Hematopoietic multipotent progenitor cell treated with erythropoietin and hydrocortisone succinate and interleukin-3 and kit ligand, for 15 days (in vitro differentiated cells): ENCODE measurements around the gene RAB1B.
"Not testable (repeated sequence)": the region's sequence is repeated elsewhere in the genome, so short reads cannot be mapped to it uniquely, and the experiment has no call there.

ENCODE experiments used
- DNase-seq: peaks from one replicate; pipeline ENCODE4 v3.0.0-alpha.2; 2015; ENCODE audit warnings: low spot score

RAB1B gene

GRCh38 chr11:66267379-66268243 lies 828 bp upstream of the RAB1B start:
- peak; percentile 79 for DNase-seq

- DNase-seq, result peak; percentile 32
Measured at GRCh38 chr11:66268952-66269905, 790 bp downstream of the RAB1B start.

GRCh38 chr11:66271816-66272215 lies 3.4 kb downstream of the RAB1B start:
- no peak for DNase-seq

GRCh38 chr11:66272596-66272995 lies 4.2 kb downstream of the RAB1B start:
- no peak for DNase-seq

GRCh38 chr11:66274219-66274618 lies 5.8 kb downstream of the RAB1B start:
- DNase-seq, result no peak

- no peak for DNase-seq
Measured at GRCh38 chr11:66275396-66275795, 7.0 kb downstream of the RAB1B start.

GRCh38 chr11:66275984-66276612 lies 7.7 kb downstream of the RAB1B start:
- no peak for DNase-seq

- DNase-seq, result not testable (repeated sequence)
Measured at GRCh38 chr11:66276619-66277018, 8.2 kb downstream of the RAB1B start.

GRCh38 chr11:66277064-66277463 lies 8.6 kb downstream of the RAB1B start:
- not testable (repeated sequence) for DNase-seq

- DNase-seq, result no peak
Measured at GRCh38 chr11:66277471-66278362, 9.3 kb downstream of the RAB1B start, which contains the start of gene CNIH2. CNIH2 (plus strand) TSS chr11:66278175; CDS start chr11:66278457, 282 bp downstream.

GRCh38 chr11:66278363-66279091 lies 10.1 kb downstream of the RAB1B start:
- DNase-seq, result no peak

GRCh38 chr11:66279092-66279734 lies 10.8 kb downstream of the RAB1B start:
- no peak for DNase-seq

GRCh38 chr11:66280428-66280827 lies 12.0 kb downstream of the RAB1B start:
- no peak for DNase-seq

- no peak for DNase-seq
Measured at GRCh38 chr11:66281001-66281400, 12.6 kb downstream of the RAB1B start.

- DNase-seq, result no peak
Measured at GRCh38 chr11:66281776-66282467, 13.5 kb downstream of the RAB1B start.

- DNase-seq, result peak; percentile 97
Measured at GRCh38 chr11:66282468-66283455, 14.3 kb downstream of the RAB1B start.

- no peak for DNase-seq
Measured at GRCh38 chr11:66283461-66284105, 15.1 kb downstream of the RAB1B start.
